ENCODE results near the gene LYZL2. TPM values are rescaled to one million over a fixed set of nuclear protein-coding genes. Genes with fewer than 3 reads are reported as not detected.
A peak's percentile ranks its signal among the peaks of the same experiment; 100 is the strongest.
"Not testable (repeated sequence)": the region's sequence is repeated elsewhere in the genome, so short reads cannot be mapped to it uniquely, and the experiment has no call there.

LYZL2 gene
- total RNA-seq, 1 donor: not detected

- TF ChIP-seq CTCF (IDR thresholded peaks at IDR 0.05; ENCODE audit: insufficient read depth, low read depth, low read length): no peak
- H3K4me3 ChIP-seq (ENCODE audit: low read depth, low read length): no peak overlapping the region
- DNase-seq (ENCODE audit: low read depth): no peak
Measured at GRCh38 chr10:30662814-30663213, 33.3 kb upstream of the LYZL2 start.

- H3K4me3 ChIP-seq (ENCODE audit: low read depth, low read length): not testable (repeated sequence)
Measured at GRCh38 chr10:30660314-30660713, 30.8 kb upstream of the LYZL2 start.

DNA sequence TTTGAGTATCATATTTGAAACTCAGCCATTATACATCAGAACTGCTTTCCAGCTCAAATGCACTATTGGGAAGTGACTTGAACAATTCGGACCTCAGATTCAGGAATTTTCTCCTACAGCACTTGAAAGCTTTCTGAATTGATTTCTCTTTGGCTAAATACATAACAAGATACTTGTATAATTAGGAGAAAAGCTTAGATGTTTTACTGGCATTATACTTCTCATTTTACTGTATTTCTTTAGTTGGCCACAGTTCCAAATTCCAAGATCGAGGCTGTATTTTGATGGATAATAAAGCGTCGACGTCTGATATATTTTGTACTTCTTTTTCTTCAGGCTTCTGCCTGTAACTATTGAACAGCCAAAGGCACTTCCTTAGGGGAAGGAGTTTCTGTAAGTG is 26.7 kb upstream of the LYZL2 start:
- no peak for DNase-seq (ENCODE audit: low read depth)
- H3K4me3 ChIP-seq (ENCODE audit: low read depth, low read length): no peak overlapping the region
- TF ChIP-seq CTCF (IDR thresholded peaks at IDR 0.05; ENCODE audit: insufficient read depth, low read depth, low read length): no peak

More at GRCh38 chr10:30660314-30660713, 30.8 kb upstream of the LYZL2 start:
- DNase-seq (ENCODE audit: low read depth): not testable (repeated sequence)

- not testable (repeated sequence) for H3K4me3 ChIP-seq (ENCODE audit: low read depth, low read length); DNase-seq (ENCODE audit: low read depth)
Measured at GRCh38 chr10:30655001-30655400, 25.4 kb upstream of the LYZL2 start.

DNA sequence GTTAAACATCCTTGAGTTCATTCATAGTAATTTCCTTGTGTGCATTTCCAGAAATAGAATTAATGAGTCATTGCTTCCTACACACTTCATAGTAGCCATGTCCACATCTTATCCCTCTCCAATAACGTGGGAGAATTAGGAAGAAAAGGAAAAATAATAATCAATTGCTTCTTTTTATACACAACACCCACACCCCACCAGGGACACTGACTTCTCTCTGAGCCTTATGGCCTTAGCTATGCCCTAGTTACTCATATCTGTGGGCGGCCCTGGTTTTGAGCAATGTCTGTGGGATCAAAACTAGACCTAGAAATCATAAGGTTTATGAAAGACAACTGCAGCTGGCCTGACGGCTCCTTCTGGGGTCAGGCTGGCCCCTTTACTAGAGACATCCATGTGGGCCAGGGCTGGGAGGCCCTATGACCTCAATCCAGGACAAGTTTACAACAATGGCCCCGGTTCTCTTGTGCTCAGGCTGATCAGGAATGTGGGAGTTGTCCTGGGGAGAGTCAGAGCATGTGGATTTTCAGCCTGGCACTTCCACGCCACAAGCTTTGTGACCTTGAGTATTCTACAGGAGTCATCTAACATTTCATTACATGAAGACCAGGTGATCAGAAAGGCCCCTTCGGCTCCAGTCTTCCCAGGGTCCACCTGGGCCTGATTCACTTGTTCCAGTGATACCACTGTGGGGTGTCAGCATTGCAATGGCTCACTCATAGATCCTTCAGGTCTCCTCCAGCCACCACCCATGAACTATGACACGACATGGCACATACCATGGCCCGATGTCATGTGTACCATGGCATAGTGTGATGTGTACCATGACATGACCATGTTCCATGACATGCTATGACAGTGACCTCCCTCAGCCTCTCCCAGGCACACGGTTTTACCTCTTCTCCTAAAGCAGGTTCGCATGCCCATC is 22.2 kb upstream of the LYZL2 start:
- DNase-seq (ENCODE audit: low read depth): peak; percentile 19
- not testable (repeated sequence) for H3K4me3 ChIP-seq (ENCODE audit: low read depth, low read length)

- DNase-seq (ENCODE audit: low read depth): no peak
- no peak overlapping the region for H3K4me3 ChIP-seq (ENCODE audit: low read depth, low read length)
- TF ChIP-seq CTCF (IDR thresholded peaks at IDR 0.05; ENCODE audit: insufficient read depth, low read depth, low read length): no peak
Measured at GRCh38 chr10:30647089-30647488, 17.5 kb upstream of the LYZL2 start.

- no peak for TF ChIP-seq CTCF (IDR thresholded peaks at IDR 0.05; ENCODE audit: insufficient read depth, low read depth, low read length)
- DNase-seq (ENCODE audit: low read depth): peak; percentile 27
- H3K4me3 ChIP-seq (ENCODE audit: low read depth, low read length): no peak overlapping the region
Measured at GRCh38 chr10:30645340-30645827, 15.8 kb upstream of the LYZL2 start.

GRCh38 chr10:30644408-30644861 is 14.9 kb upstream of the LYZL2 start:
- DNase-seq (ENCODE audit: low read depth): peak; percentile 45
- H3K4me3 ChIP-seq (ENCODE audit: low read depth, low read length): not testable (repeated sequence)

GRCh38 chr10:30643557-30644199 is 14.1 kb upstream of the LYZL2 start:
- not testable (repeated sequence) for DNase-seq (ENCODE audit: low read depth)

GRCh38 chr10:30642856-30643255 is 13.3 kb upstream of the LYZL2 start:
- not testable (repeated sequence) for DNase-seq (ENCODE audit: low read depth); H3K4me3 ChIP-seq (ENCODE audit: low read depth, low read length)

More at GRCh38 chr10:30643557-30644199, 14.1 kb upstream of the LYZL2 start:
- H3K4me3 ChIP-seq (ENCODE audit: low read depth, low read length): not testable (repeated sequence)
